ENCODE results near the gene HDGF. TPM values are rescaled to one million over a fixed set of nuclear protein-coding genes. Genes with fewer than 3 reads are reported as not detected.
A peak's percentile ranks its signal among the peaks of the same experiment; 100 is the strongest.

The HDGF gene
- total and polyA plus RNA-seq, 2 of the 8 experiments (the other 6 are each of a cell fraction or from before 2014, with no cell fraction given): 145 to 391 TPM

GRCh38 chr1:156704930-156705320 is 46.5 kb downstream of the HDGF start:
- Histone ChIP-seq H4K5ac (ENCODE audit: insufficient read length, low read depth, low read length) (peak overlapping the region; percentile 34), H3K23ac (ENCODE audit: insufficient read length) (no peak overlapping the region), H3K23me2 (ENCODE audit: low read depth, low read length) (peaks cover 31% of the 10 kb centered on the region; the same call in 1 of the 2 replicates), H3K56ac (replicated peaks; ENCODE audit: insufficient read length, low read depth, low read length) (peak overlapping the region; percentile 83), H2BK5ac (ENCODE audit: low read depth, low read length) (no peak overlapping the region), H2BK12ac (ENCODE audit: low read depth, low read length) (0 out of 2 replicates have a peak overlapping the region, but pooled peaks have one; percentile 9), H2BK20ac (ENCODE audit: low read length) (no peak overlapping the region), H3K4me2 (ENCODE audit: insufficient read depth in 1 of 2, low read depth in 2 of 2, low read length in 2 of 2) (peak overlapping the region; percentile 77 to 94), H3K4me1 (replicated peaks in 1 of 4; ENCODE audit: control insufficient read depth in 3 of 4, insufficient read depth in 4 of 4, low read length in 3 of 4) (peaks cover 27 to 48% (median 36%) of the 10 kb centered on the region in 4 experiments), H3K9ac (replicated peaks in 1 of 4; ENCODE audit: extremely low read depth in 1 of 4, low read depth in 3 of 4, low read length in 3 of 4) (peak overlapping the region in 3 of 4 experiments; percentile 29 to 51 (median 46); a peak in 5 of 7 replicates), H2BK15ac (ENCODE audit: low read length) (no peak overlapping the region), H2BK120ac (replicated peaks; ENCODE audit: low read depth, low read length) (no peak overlapping the region), H4K20me1 (replicated peaks in 1 of 2; ENCODE audit: control insufficient read depth in 1 of 2, insufficient read depth in 2 of 2, low read length in 2 of 2) (peaks cover 6 to 14% of the 10 kb centered on the region in 2 experiments), H2AFZ (ENCODE audit: low read length) (no peak overlapping the region), H3K4ac (replicated peaks; ENCODE audit: insufficient read length, low read depth, low read length) (no peak overlapping the region), H3K14ac (ENCODE audit: insufficient read length) (no peak overlapping the region), H3K9me3 (ENCODE audit: insufficient read depth in 2 of 2, low read depth in 1 of 2, low read length in 1 of 2) (no peaks in the 10 kb centered on the region), H3K36me3 (ENCODE audit: control insufficient read depth in 2 of 4, insufficient read depth in 4 of 4, low read length in 3 of 4) (peaks cover 6 to 22% (median 13%) of the 10 kb centered on the region in 4 experiments), H3K18ac (ENCODE audit: extremely low read depth, low read length) (peak overlapping the region; percentile 95), H3K79me2 (ENCODE audit: control insufficient read depth in 1 of 2, insufficient read depth in 2 of 2, low read length in 2 of 2) (peaks cover 7 to 24% of the 10 kb centered on the region in 2 experiments; a peak in 2 of 4 replicates), H4K91ac (replicated peaks; ENCODE audit: insufficient read length, low read length) (no peak overlapping the region), H2AK5ac (ENCODE audit: low read depth, low read length) (no peak overlapping the region), H3K79me1 (ENCODE audit: low read depth, low read length) (peaks cover 4% of the 10 kb centered on the region; the same call in 1 of the 2 replicates), H3K4me3 (ENCODE audit: extremely low read depth in 1 of 4, insufficient read depth in 2 of 4, low read depth in 3 of 4, low read length in 4 of 4) (peak overlapping the region; percentile 50 to 80 (median 70)), H3K27me3 (replicated peaks in 1 of 4; ENCODE audit: control insufficient read depth in 3 of 4, extremely low read depth in 1 of 4, insufficient read depth in 3 of 4, low read length in 3 of 4) (peaks cover 0 to 19% (median 8%) of the 10 kb centered on the region in 4 experiments; a peak in 4 of 7 replicates), H3K27ac (ENCODE audit: low read depth, low read length) (no peak overlapping the region), H4K8ac (ENCODE audit: extremely low read depth, insufficient read depth, low read length) (peak overlapping the region; percentile 62; the same call in 1 of the 2 replicates)
- DNase-seq (ENCODE audit: low read depth in 1 of 2, low spot score in 2 of 2): peak in 1 of 2 experiments; percentile 64
- WGBS, 2 experiments (ENCODE audit: extremely low coverage in 1 of 2, insufficient coverage in 1 of 2, insufficient read length in 1 of 2, insufficient replicate concordance in 2 of 2, low coverage in 1 of 2, low lambda C conversion rate in 2 of 2, missing lambda C conversion rate in 1 of 2): 2% methylated on average over 22 of the region's 29 CpGs; no CpG with 5 or more reads in 1 of the 2 experiments
- CTCF ChIA-PET (ENCODE audit: partially characterized antibody): interaction anchor here (1.2 to 66.0 kb wide), 8 partner anchors 0 to 156 kb away, joined by 3 to 4284 read pairs (median 24); partner anchors contain the start of genes CRABP2, INSRR, ISG20L2 and METTL25B
- no peak for FAIRE-seq
- POLR2A ChIA-PET (ENCODE audit: partially characterized antibody): interaction anchor here (0.8 to 16.9 kb wide), 12 partner anchors 9 to 69 kb away, joined by 3 to 530 read pairs (median 12); partner anchors contain the start of genes ISG20L2, METTL25B, MRPL24 and NES
- no peak for TF ChIP-seq CTCF (IDR thresholded peaks at IDR 0.05; ENCODE audit: control extremely low read depth in 1 of 3, insufficient read depth in 1 of 3, low read depth in 1 of 3, low read length in 3 of 3)
- no peak for TF ChIP-seq SAP30 (IDR thresholded peaks at IDR 0.05; ENCODE audit: insufficient read depth, insufficient replicate concordance, low read length)
- TF ChIP-seq RFX5 (IDR thresholded peaks at IDR 0.05; ENCODE audit: borderline replicate concordance, low read depth, low read length): no peak
- no peak for TF ChIP-seq POLR2AphosphoS5 (IDR thresholded peaks at IDR 0.05; ENCODE audit: low read depth, low read length)
- peak in 1 of 2 experiments; percentile 9; a peak in 1 of 3 replicates for TF ChIP-seq POLR2A (IDR thresholded peaks at IDR 0.05; ENCODE audit: control extremely low read depth in 1 of 2, low read depth in 2 of 2, low read length in 2 of 2)
- TF ChIP-seq HDAC2 (IDR thresholded peaks at IDR 0.05; ENCODE audit: borderline replicate concordance in 1 of 2, low read depth in 2 of 2, low read length in 2 of 2): no peak
- TF ChIP-seq E2F6 (IDR thresholded peaks at IDR 0.05): peak; percentile 77
- TF ChIP-seq CEBPB (IDR thresholded peaks at IDR 0.05; ENCODE audit: low read depth, low read length): no peak

Data from H1 (cell line).